SU-DHL-6 (cell line): ENCODE measurements around the gene CTXND1.

Experiments used
- H2AFZ ChIP-seq: fragments of 200-600 bp; sonication (generic); 2 replicates; pipeline ENCODE4 v1.6.1; 2014; ENCODE audit warnings: low read depth, mild to moderate bottlenecking, moderate library complexity, mixed read lengths, antibody characterized with exemption, low read length; ENCODE audit not compliant: severe bottlenecking
- H3F3A ChIP-seq: fragments of 200-600 bp; shearing (Covaris generic); 2 replicates; pipeline ENCODE4 v1.6.0; 2016; ENCODE audit warnings: antibody characterized with exemption, mild to moderate bottlenecking; ENCODE audit not compliant: insufficient read depth
- H3K27ac ChIP-seq: fragments of 200-600 bp; sonication (generic); 2 replicates; pipeline ENCODE4 v1.5.1; 2016; ENCODE audit warnings: low read depth, mild to moderate bottlenecking, low read length, moderate library complexity, mixed read lengths
- H3K27me3 ChIP-seq: fragments of 200-600 bp; sonication (generic), shearing (Covaris generic); 2 replicates; pipeline ENCODE4 v1.6.0; 2014; ENCODE audit warnings: mild to moderate bottlenecking, low read length
- H3K36me3 ChIP-seq: fragments of 200-600 bp; sonication (generic); 2 replicates; pipeline ENCODE4 v1.6.1; 2014; ENCODE audit warnings: mild to moderate bottlenecking, low read length, mixed read lengths
- H3K4me2 ChIP-seq: fragments of 300-600, 200-600 bp; shearing (Covaris generic), sonication (generic); 2 replicates; pipeline ENCODE4 v1.6.0; 2014; ENCODE audit warnings: low read length, low read depth, mild to moderate bottlenecking; ENCODE audit not compliant: poor library complexity, severe bottlenecking
- H3K4me3 ChIP-seq: fragments of 200-600 bp; sonication (generic); 2 replicates; pipeline ENCODE4 v1.5.1; 2014; ENCODE audit warnings: antibody characterized with exemption, low read length, mild to moderate bottlenecking, mixed read lengths; ENCODE audit not compliant: insufficient read depth, poor library complexity, severe bottlenecking
- H3K79me2 ChIP-seq: fragments of 200-600 bp; sonication (generic); 2 replicates; pipeline ENCODE4 v1.6.1; 2014; ENCODE audit warnings: mild to moderate bottlenecking, low read length, moderate library complexity; ENCODE audit not compliant: insufficient read depth
- H3K9ac ChIP-seq: fragments of 200-600 bp; sonication (generic); 2 replicates; pipeline ENCODE4 v1.7.0; 2014; ENCODE audit warnings: mild to moderate bottlenecking, low read length
- H3K9me2 ChIP-seq: fragments of 200-600 bp; sonication (generic); replicated peaks from 2 replicates; pipeline ENCODE4 v1.6.1; 2014; ENCODE audit warnings: low read length; ENCODE audit not compliant: insufficient read depth
- H3K9me3 ChIP-seq: fragments of 200-600 bp; sonication (generic); 2 replicates; pipeline ENCODE4 v1.6.1; 2014; ENCODE audit warnings: low read length, mixed read lengths; ENCODE audit not compliant: insufficient read depth
- H4K20me1 ChIP-seq: fragments of 200-600 bp; sonication (generic); 2 replicates; pipeline ENCODE4 v1.6.1; 2014; ENCODE audit warnings: low read depth, mild to moderate bottlenecking, antibody characterized with exemption, low read length, moderate library complexity, mixed read lengths
- CTCF ChIP-seq: fragments of 200-600 bp; sonication (generic); IDR thresholded peaks from one replicate; pipeline ENCODE4 v1.5.1; 2017; ENCODE audit warnings: antibody characterized with exemption, mild to moderate bottlenecking, low read length, moderate library complexity; ENCODE audit not compliant: insufficient read depth, poor library complexity, severe bottlenecking
- EZH2phosphoT487 ChIP-seq: fragments of 200-600 bp; sonication (generic), shearing (Covaris generic); conservative IDR thresholded peaks from 2 replicates; pipeline ENCODE4 v1.6.1; 2018; ENCODE audit warnings: mild to moderate bottlenecking, antibody characterized with exemption, low read length, moderate library complexity, mixed read lengths

Gene CTXND1

GRCh38 chr15:80285379-80285778, 33.4 kb upstream of the CTXND1 start:
- no peaks in the 10 kb centered on the region for H3F3A ChIP-seq
- H3K9ac ChIP-seq = no peak overlapping the region
- no peak overlapping the region for H3K27ac ChIP-seq
- TF ChIP-seq CTCF = no peak
- TF ChIP-seq EZH2phosphoT487 = no peak
- H3K79me2 ChIP-seq = no peaks in the 10 kb centered on the region
- no peaks in the 10 kb centered on the region for H3K27me3 ChIP-seq
- no peak overlapping the region for H2AFZ ChIP-seq
- no peak overlapping the region for H3K4me3 ChIP-seq
- H3K9me3 ChIP-seq = no peaks in the 10 kb centered on the region
- H3K9me2 ChIP-seq = no peaks in the 10 kb centered on the region
- no peak overlapping the region for H3K4me2 ChIP-seq
- no peaks in the 10 kb centered on the region for H3K36me3 ChIP-seq
- no peaks in the 10 kb centered on the region for H4K20me1 ChIP-seq

- H2AFZ ChIP-seq = no peak overlapping the region
- H3K27me3 ChIP-seq = no peaks in the 10 kb centered on the region
- no peak overlapping the region for H3K27ac ChIP-seq
- no peaks in the 10 kb centered on the region for H3K36me3 ChIP-seq
- no peak overlapping the region for H3K9ac ChIP-seq
- H3K9me2 ChIP-seq = no peaks in the 10 kb centered on the region
- no peaks in the 10 kb centered on the region for H3K9me3 ChIP-seq
- no peaks in the 10 kb centered on the region for H3F3A ChIP-seq
- TF ChIP-seq CTCF = no peak
- no peak for TF ChIP-seq EZH2phosphoT487
- H3K79me2 ChIP-seq = no peaks in the 10 kb centered on the region
- no peak overlapping the region for H3K4me2 ChIP-seq
- H3K4me3 ChIP-seq = no peak overlapping the region
- H4K20me1 ChIP-seq = no peaks in the 10 kb centered on the region
Observed at GRCh38 chr15:80283531-80283930, 31.5 kb upstream of the CTXND1 start.

DNA sequence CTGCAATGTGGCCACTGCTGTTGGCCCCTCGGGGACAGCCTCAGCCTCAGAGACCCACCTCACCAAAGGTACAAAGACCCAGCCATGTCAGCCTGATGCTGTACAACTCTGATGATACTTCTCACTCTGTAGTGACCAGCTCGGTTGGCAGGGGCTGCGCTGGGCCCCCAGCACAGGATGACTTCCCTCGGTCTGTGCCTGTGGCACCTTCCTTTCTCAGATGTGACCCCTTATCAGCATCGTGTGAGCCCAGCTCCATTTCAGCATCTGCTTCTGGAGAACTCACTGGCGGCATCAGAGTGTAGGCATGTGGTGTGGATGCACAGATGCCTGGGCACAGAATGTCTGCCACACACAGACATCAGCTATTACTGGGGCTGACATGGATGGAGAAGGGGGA, 25.1 kb upstream of the CTXND1 start:
- no peak overlapping the region for H3K27ac ChIP-seq
- no peak overlapping the region for H3K9ac ChIP-seq
- TF ChIP-seq EZH2phosphoT487 = no peak
- TF ChIP-seq CTCF = no peak
- H2AFZ ChIP-seq = no peak overlapping the region
- H3K36me3 ChIP-seq = no peaks in the 10 kb centered on the region
- H3K4me2 ChIP-seq = no peak overlapping the region
- no peaks in the 10 kb centered on the region for H3K9me2 ChIP-seq
- no peaks in the 10 kb centered on the region for H4K20me1 ChIP-seq
- no peak overlapping the region for H3K4me3 ChIP-seq
- no peaks in the 10 kb centered on the region for H3K27me3 ChIP-seq
- no peaks in the 10 kb centered on the region for H3F3A ChIP-seq
- H3K9me3 ChIP-seq = no peaks in the 10 kb centered on the region
- no peaks in the 10 kb centered on the region for H3K79me2 ChIP-seq

DNA sequence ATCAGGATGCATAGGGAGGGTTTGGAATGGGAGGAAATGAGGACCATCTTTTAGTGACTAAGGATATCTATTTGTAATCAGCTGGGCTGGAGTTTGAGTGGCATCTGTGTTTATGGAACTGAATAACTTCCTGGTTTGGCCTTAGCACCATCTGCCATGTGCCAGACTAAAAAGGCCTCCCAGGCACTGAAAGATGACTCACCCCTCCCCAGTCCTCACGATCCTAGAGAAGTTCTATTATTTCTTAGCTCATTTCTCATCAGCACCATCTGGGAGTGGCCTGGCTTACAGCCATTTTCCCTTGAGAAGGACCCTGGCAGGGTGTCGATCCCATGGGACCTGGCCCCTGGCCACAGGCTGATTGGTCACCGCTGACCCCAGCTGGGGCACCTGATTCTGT, 23.9 kb upstream of the CTXND1 start:
- no peak overlapping the region for H3K27ac ChIP-seq
- no peak overlapping the region for H3K4me2 ChIP-seq
- H2AFZ ChIP-seq = no peak overlapping the region
- H3K9me3 ChIP-seq = no peaks in the 10 kb centered on the region
- H3K27me3 ChIP-seq = no peaks in the 10 kb centered on the region
- no peaks in the 10 kb centered on the region for H3K36me3 ChIP-seq
- H4K20me1 ChIP-seq = no peaks in the 10 kb centered on the region
- TF ChIP-seq CTCF = no peak
- TF ChIP-seq EZH2phosphoT487 = no peak
- H3K9ac ChIP-seq = no peak overlapping the region
- no peak overlapping the region for H3K4me3 ChIP-seq
- no peaks in the 10 kb centered on the region for H3F3A ChIP-seq
- no peaks in the 10 kb centered on the region for H3K79me2 ChIP-seq
- H3K9me2 ChIP-seq = no peaks in the 10 kb centered on the region
